ENCODE data around the gene SPO11.
A peak's percentile ranks its signal among the peaks of the same experiment; 100 is the strongest.

Gene SPO11

GRCh38 chr20:57310821-57311514 lies 18.6 kb upstream of the SPO11 start:
- DNase-seq, result no peak

- no peak for DNase-seq
Measured at GRCh38 chr20:57312138-57312537, 17.5 kb upstream of the SPO11 start.

- no peak for DNase-seq
Measured at GRCh38 chr20:57313230-57313629, 16.4 kb upstream of the SPO11 start.

GRCh38 chr20:57313951-57314350 lies 15.7 kb upstream of the SPO11 start:
- no peak for DNase-seq

- DNase-seq, result no peak
Measured at GRCh38 chr20:57315083-57315975, 14.3 kb upstream of the SPO11 start.

GRCh38 chr20:57315976-57316480 lies 13.6 kb upstream of the SPO11 start:
- no peak for DNase-seq

GRCh38 chr20:57316795-57317201 lies 12.8 kb upstream of the SPO11 start:
- no peak for DNase-seq

- DNase-seq, result no peak
Measured at GRCh38 chr20:57317316-57317788, 12.3 kb upstream of the SPO11 start.

- DNase-seq, result no peak
Measured at GRCh38 chr20:57317789-57318371, 11.7 kb upstream of the SPO11 start.

GRCh38 chr20:57319584-57319983 lies 10.0 kb upstream of the SPO11 start:
- no peak for DNase-seq

GRCh38 chr20:57320358-57320757 lies 9.2 kb upstream of the SPO11 start:
- DNase-seq, result no peak

GRCh38 chr20:57321142-57321541 lies 8.5 kb upstream of the SPO11 start:
- no peak for DNase-seq

- no peak for DNase-seq
Measured at GRCh38 chr20:57322476-57322875, 7.1 kb upstream of the SPO11 start.

GRCh38 chr20:57323034-57323433 lies 6.6 kb upstream of the SPO11 start:
- no peak for DNase-seq

GRCh38 chr20:57325632-57326356 lies 3.8 kb upstream of the SPO11 start:
- DNase-seq, result no peak

GRCh38 chr20:57326667-57327455 lies 2.7 kb upstream of the SPO11 start:
- DNase-seq, result no peak

GRCh38 chr20:57327820-57328219 lies 1.8 kb upstream of the SPO11 start:
- no peak for DNase-seq

- peak; percentile 46 to 55 for DNase-seq
Measured at GRCh38 chr20:57330998-57331397, 1.4 kb downstream of the SPO11 start.

GRCh38 chr20:57332105-57333089 lies 2.8 kb downstream of the SPO11 start:
- no peak for DNase-seq

- no peak for DNase-seq
Measured at GRCh38 chr20:57335392-57335791, 5.8 kb downstream of the SPO11 start.
